ENCODE measurements around the gene TMEM61. TPM values are rescaled to one million over a fixed set of nuclear protein-coding genes. Genes with fewer than 3 reads are reported as not detected.

Gene TMEM61
- total and polyA plus RNA-seq, 2 donors (not counting 1 experiment from before 2014, with no cell fraction given) = not detected

- Histone ChIP-seq H3K4me3 (ENCODE audit: control extremely low read depth in 1 of 5, extremely low read depth in 1 of 5, insufficient read depth in 1 of 5, low read depth in 2 of 5, low read length in 4 of 5) (no peak overlapping the region), H2AFZ (ENCODE audit: insufficient read depth, low read depth, low read length, poor library complexity, severe bottlenecking) (no peak overlapping the region), H3K9me3 (ENCODE audit: control extremely low read depth in 1 of 3, control insufficient read depth in 2 of 3, insufficient read depth in 1 of 3, low read length in 2 of 3) (peaks cover 0 to 6% (median 0%) of the 10 kb centered on the region in 3 donors), H3K9ac (ENCODE audit: low read length) (no peak overlapping the region), H3K36me3 (replicated peaks in 1 of 2; ENCODE audit: control extremely low read depth in 1 of 2, control insufficient read depth in 1 of 2, extremely low read depth in 1 of 2, insufficient read depth in 2 of 2, low read length in 1 of 2) (no peaks in the 10 kb centered on the region), H3K4me2 (replicated peaks; ENCODE audit: low read depth, low read length, poor library complexity, severe bottlenecking) (no peak overlapping the region), H3K79me2 (ENCODE audit: control insufficient read depth, insufficient read depth, low read length) (no peaks in the 10 kb centered on the region), H4K20me1 (ENCODE audit: control insufficient read depth, insufficient read depth, low read length, poor library complexity, severe bottlenecking) (no peaks in the 10 kb centered on the region), H3K27ac (ENCODE audit: low read length in 2 of 2) (no peak overlapping the region), H3K4me1 (ENCODE audit: control insufficient read depth in 2 of 2, insufficient read depth in 2 of 2, low read length in 2 of 2) (peaks cover 7 to 8% of the 10 kb centered on the region in 2 donors), H3K27me3 (replicated peaks in 1 of 4; ENCODE audit: control extremely low read depth in 1 of 4, control insufficient read depth in 3 of 4, insufficient read depth in 4 of 4, low read length in 3 of 4) (peaks cover 0 to 17% (median 4%) of the 10 kb centered on the region in 4 experiments)
- CTCF ChIA-PET = interaction anchor here (1.4 kb wide), 1 partner anchor 47 kb away, joined by 3 read pairs; no protein-coding TSS in a partner anchor
- DNase-seq (no peak), ATAC-seq (ENCODE audit: low read depth) (no peak)
- H3K4me1 Mint-ChIP-seq = peaks cover 9% of the 10 kb centered on the region
- no peak overlapping the region for H3K27ac Mint-ChIP-seq
- no peak overlapping the region for H3K4me3 Mint-ChIP-seq
- H3K27me3 Mint-ChIP-seq = peaks cover 26% of the 10 kb centered on the region
- intact Hi-C loops (cut with micrococcal nuclease) = no loop called here
- TF ChIP-seq EZH2 (IDR thresholded peaks at IDR 0.05; ENCODE audit: borderline replicate concordance, insufficient read depth, low read depth, low read length, poor library complexity, severe bottlenecking) = no peak
- TF ChIP-seq, protein P1, sequence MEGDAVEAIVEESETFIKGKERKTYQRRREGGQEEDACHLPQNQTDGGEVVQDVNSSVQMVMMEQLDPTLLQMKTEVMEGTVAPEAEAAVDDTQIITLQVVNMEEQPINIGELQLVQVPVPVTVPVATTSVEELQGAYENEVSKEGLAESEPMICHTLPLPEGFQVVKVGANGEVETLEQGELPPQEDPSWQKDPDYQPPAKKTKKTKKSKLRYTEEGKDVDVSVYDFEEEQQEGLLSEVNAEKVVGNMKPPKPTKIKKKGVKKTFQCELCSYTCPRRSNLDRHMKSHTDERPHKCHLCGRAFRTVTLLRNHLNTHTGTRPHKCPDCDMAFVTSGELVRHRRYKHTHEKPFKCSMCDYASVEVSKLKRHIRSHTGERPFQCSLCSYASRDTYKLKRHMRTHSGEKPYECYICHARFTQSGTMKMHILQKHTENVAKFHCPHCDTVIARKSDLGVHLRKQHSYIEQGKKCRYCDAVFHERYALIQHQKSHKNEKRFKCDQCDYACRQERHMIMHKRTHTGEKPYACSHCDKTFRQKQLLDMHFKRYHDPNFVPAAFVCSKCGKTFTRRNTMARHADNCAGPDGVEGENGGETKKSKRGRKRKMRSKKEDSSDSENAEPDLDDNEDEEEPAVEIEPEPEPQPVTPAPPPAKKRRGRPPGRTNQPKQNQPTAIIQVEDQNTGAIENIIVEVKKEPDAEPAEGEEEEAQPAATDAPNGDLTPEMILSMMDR (IDR thresholded peaks at IDR 0.05) = no peak
- 75% methylated on average over 8 of the region's 12 CpGs for WGBS (ENCODE audit: insufficient coverage)
- POLR2A ChIA-PET = no interaction called here
- H3K9me3 Mint-ChIP-seq (ENCODE audit: insufficient read depth) = no peaks in the 10 kb centered on the region
Observed at GRCh38 chr1:54991939-54992338, 11.5 kb downstream of the TMEM61 start.

DNA sequence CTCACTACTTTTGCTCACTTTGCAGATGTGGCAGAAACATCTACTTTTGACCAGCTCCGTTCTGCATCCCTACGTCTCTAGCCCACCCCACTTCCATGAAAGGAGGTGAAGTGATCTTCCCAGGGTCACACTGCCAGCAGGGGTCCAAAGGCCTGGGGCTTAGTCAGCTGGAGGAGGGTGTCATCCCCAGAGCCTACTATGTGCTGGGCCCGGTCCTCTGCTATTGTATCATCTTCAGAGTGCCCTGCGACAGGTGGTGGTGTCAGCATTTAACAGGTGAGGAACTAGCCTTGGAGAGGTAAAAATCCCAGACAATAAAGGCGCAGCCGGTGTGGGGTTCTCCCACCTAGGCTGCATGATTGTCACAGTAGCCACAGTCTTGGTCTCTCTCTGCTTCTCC is 12.7 kb downstream of the TMEM61 start:
- Histone ChIP-seq H3K4me3 (ENCODE audit: control extremely low read depth in 1 of 5, extremely low read depth in 1 of 5, insufficient read depth in 1 of 5, low read depth in 2 of 5, low read length in 4 of 5) (no peak overlapping the region), H4K20me1 (ENCODE audit: control insufficient read depth, insufficient read depth, low read length, poor library complexity, severe bottlenecking) (no peaks in the 10 kb centered on the region), H3K9me3 (ENCODE audit: control extremely low read depth in 1 of 3, control insufficient read depth in 2 of 3, insufficient read depth in 1 of 3, low read length in 2 of 3) (peaks cover 0 to 6% (median 0%) of the 10 kb centered on the region in 3 donors), H3K4me2 (replicated peaks; ENCODE audit: low read depth, low read length, poor library complexity, severe bottlenecking) (no peak overlapping the region), H3K27ac (ENCODE audit: low read length in 2 of 2) (no peak overlapping the region), H3K79me2 (ENCODE audit: control insufficient read depth, insufficient read depth, low read length) (no peaks in the 10 kb centered on the region), H3K4me1 (ENCODE audit: control insufficient read depth in 2 of 2, insufficient read depth in 2 of 2, low read length in 2 of 2) (peaks cover 10 to 11% of the 10 kb centered on the region in 2 donors), H3K27me3 (replicated peaks in 1 of 4; ENCODE audit: control extremely low read depth in 1 of 4, control insufficient read depth in 3 of 4, insufficient read depth in 4 of 4, low read length in 3 of 4) (peaks cover 0 to 29% (median 13%) of the 10 kb centered on the region in 4 experiments), H2AFZ (ENCODE audit: insufficient read depth, low read depth, low read length, poor library complexity, severe bottlenecking) (no peak overlapping the region), H3K36me3 (replicated peaks in 1 of 2; ENCODE audit: control extremely low read depth in 1 of 2, control insufficient read depth in 1 of 2, extremely low read depth in 1 of 2, insufficient read depth in 2 of 2, low read length in 1 of 2) (no peaks in the 10 kb centered on the region), H3K9ac (ENCODE audit: low read length) (no peak overlapping the region)
- H3K4me1 Mint-ChIP-seq = peaks cover 14% of the 10 kb centered on the region
- peaks cover 36% of the 10 kb centered on the region for H3K27me3 Mint-ChIP-seq
- DNase-seq (no peak), ATAC-seq (ENCODE audit: low read depth) (no peak)
- H3K4me3 Mint-ChIP-seq = no peak overlapping the region
- CTCF ChIA-PET = interaction anchor here (1.4 kb wide), 1 partner anchor 48 kb away, joined by 3 read pairs; no protein-coding TSS in a partner anchor
- no peak overlapping the region for H3K27ac Mint-ChIP-seq
- POLR2A ChIA-PET = no interaction called here
- TF ChIP-seq EZH2 (IDR thresholded peaks at IDR 0.05; ENCODE audit: borderline replicate concordance, insufficient read depth, low read depth, low read length, poor library complexity, severe bottlenecking) = no peak
- TF ChIP-seq, protein P1 (IDR thresholded peaks at IDR 0.05) = no peak
- intact Hi-C loops (cut with micrococcal nuclease) = no loop called here
- WGBS (ENCODE audit: insufficient coverage) = 98% methylated on average over 4 of the region's 6 CpGs
- no peaks in the 10 kb centered on the region for H3K9me3 Mint-ChIP-seq (ENCODE audit: insufficient read depth)
